GM12873 (cell line): Measurements from ENCODE around the gene PTPRD.

Source experiments
- TF ChIP-seq, protein P1 (sequence below): IDR thresholded peaks from 2 replicates; pipeline ENCODE4 v1.5.1; 2012; ENCODE audit warnings: low read depth, mild to moderate bottlenecking, moderate library complexity, low read length, control low read depth; ENCODE audit not compliant: insufficient read depth; ENCODE audit errors: missing control alignments

PTPRD gene

DNA sequence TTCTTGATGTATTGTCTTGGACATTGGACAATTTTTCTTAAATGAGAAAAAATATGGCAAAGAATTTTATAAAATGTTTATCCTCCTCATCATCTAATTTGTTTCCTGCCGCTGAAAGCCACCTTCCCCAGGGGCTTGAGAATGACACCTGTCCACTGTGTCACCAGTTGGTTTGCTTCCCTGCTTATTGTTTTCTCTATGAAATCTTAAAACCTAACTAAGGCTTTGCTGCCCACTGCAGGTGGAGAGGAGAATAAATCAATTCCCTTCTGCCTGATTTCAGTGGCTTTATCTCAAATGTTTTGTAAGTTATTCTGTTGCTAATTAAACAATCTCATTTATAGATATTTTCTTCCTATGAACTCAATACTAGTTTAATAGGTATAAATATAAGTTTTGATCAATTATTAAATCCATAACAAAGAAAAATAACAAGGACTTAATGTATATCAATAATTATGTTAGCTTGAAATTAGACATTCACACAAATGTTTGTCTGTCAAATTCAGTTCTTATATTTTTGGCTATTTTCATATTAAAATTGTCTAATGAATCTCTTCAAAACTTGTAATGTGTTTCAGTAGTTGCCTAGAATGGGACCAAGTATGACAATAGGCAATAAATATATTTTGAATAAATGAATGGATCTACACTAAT, 822.5 kb downstream of the PTPRD start:
- TF ChIP-seq, protein P1, sequence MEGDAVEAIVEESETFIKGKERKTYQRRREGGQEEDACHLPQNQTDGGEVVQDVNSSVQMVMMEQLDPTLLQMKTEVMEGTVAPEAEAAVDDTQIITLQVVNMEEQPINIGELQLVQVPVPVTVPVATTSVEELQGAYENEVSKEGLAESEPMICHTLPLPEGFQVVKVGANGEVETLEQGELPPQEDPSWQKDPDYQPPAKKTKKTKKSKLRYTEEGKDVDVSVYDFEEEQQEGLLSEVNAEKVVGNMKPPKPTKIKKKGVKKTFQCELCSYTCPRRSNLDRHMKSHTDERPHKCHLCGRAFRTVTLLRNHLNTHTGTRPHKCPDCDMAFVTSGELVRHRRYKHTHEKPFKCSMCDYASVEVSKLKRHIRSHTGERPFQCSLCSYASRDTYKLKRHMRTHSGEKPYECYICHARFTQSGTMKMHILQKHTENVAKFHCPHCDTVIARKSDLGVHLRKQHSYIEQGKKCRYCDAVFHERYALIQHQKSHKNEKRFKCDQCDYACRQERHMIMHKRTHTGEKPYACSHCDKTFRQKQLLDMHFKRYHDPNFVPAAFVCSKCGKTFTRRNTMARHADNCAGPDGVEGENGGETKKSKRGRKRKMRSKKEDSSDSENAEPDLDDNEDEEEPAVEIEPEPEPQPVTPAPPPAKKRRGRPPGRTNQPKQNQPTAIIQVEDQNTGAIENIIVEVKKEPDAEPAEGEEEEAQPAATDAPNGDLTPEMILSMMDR = peak; percentile 68

DNA sequence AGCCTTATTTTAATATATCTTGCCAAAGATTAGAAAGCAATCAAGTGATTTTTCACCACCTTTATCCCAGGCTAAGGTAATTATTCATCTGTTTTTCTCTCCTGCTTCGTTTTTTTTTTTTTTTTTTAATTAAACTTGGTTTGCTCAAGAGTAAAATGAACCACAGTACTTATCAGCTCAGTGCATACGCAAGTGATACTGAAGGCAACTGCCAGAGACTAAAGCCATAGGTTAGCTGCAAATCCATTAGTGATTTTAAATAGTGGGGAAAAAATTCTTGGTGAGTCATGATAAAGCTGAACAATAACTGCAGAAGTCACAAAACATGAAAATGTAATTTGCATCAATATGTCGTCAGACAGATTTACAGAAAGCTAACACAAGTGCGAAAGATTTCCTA, 829.1 kb downstream of the PTPRD start:
- TF ChIP-seq, protein P1 = no peak

DNA sequence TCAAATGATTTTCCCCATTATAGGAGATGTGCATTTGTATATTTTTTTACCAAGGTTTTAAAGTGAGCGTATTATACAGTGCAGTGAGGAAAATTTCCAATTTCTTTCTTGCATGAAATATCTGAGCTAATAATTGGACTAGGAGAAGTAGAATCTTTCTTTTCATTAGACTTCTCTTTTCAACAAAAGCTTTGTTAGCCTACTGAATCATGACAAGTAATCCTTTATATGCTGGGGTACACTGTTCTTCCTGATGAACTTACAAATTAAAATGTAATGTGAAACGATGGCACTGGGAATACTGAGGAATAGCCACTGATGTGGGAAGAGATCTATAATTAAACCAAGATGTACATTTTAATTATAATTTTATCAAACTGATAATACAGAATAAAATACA, 829.6 kb downstream of the PTPRD start:
- TF ChIP-seq, protein P1 = no peak

DNA sequence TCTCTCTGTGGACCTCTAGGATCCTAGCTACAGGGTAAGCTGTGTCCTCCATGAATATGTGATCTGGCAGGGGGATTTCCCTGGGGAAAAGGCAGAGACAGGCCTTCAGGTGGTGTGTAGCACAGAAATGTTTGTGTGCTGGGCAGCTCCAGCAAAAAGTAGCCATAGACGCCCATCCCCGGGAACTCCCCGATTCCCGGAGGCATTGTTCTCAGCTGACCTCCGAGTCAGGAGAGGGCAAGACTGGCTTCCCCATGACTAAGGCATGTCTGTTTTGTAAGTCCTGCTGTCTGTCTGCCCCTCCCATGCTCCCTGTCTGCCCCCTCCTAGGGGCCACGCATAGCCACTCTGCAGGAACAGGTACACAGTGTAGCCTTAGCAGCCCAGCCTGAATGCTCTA, 834.5 kb downstream of the PTPRD start:
- TF ChIP-seq, protein P1 = no peak

DNA sequence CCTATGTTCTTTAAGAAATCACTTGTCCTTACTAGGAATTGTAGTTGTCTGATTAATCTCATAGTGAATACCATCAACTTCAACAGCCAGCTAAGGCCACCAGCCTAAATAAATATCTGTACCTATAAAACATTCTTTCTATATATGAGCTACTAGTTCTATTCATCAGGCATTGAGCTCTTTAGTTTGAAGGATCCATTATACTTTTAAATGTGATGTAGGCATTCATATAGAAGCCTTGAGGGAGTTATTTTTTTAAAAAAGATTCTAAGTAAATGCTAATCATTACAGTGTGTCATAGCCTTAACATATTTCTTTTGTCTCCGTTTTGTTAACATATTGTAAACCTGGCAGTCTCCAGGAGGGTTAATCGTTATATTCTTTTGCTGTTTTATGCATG, 838.3 kb downstream of the PTPRD start:
- TF ChIP-seq, protein P1 = no peak

DNA sequence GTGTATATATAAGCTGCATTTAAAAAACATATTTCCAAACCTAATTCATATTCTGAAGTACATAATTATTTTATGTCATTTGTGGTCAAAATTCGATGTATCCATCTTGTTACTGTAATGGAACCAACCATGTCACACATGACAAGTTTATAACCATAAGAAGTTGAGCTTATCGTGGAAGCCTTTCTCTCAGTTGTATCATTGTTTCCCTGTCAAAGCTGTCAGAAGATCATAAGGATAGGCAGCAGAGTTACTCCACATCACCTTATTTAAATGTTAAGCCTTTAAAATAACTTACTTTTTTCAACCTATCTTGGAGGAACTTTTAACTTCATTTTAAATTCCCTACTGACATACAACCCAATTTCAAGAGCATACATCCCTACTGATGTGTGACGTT, 841.5 kb downstream of the PTPRD start:
- TF ChIP-seq, protein P1 = no peak

DNA sequence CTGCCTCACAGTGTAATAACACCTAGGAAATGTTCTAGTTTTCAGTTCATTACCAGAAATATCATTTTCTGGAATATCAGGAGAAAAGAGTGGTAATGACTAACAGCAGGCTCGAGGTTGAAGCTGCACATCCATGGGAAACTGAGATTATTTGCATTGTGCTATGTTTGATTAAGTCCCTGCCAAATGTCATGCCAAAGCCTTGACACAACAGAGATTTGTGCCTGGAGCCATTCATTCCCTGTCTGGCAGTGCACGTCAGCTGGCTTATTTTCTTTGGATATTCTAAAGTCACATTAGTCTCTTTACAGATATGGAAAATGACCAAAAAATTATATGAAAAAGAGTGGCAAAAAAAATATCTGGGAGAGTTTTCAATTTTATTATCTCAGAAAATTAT, 848.0 kb downstream of the PTPRD start:
- TF ChIP-seq, protein P1 = no peak
